H1 (cell line): ENCODE results near the gene PLBD2. TPM values are rescaled to one million over a fixed set of nuclear protein-coding genes. Genes with fewer than 3 reads are reported as not detected.

ENCODE experiments used
- CTCF ChIA-PET: fragments of 300-600 bp; sonication (Branson Sonifier 250); formaldehyde crosslinking; loops from one replicate; lab custom pipeline; 2021; ENCODE audit not compliant: partially characterized antibody; lab: Charles Lee
- POLR2A ChIA-PET: fragments of 300-600 bp; sonication (Branson Sonifier 250); formaldehyde crosslinking; loops from one replicate; lab custom pipeline; 2021; ENCODE audit warnings: inconsistent platforms; ENCODE audit not compliant: partially characterized antibody; lab: Charles Lee
- DNase-seq, 2 experiments: peaks; one replicate each; pipeline versions ENCODE4 v3.0.0 to v3.0.0-alpha.2; 2010 to 2022; ENCODE audit warnings: low spot score in 2 of 2, low read depth in 1 of 2, mixed read lengths in 1 of 2
- FAIRE-seq: peaks from 2 replicates; lab custom pipeline; 2011; peaks lifted over from hg19 to GRCh38; lab: Jason Lieb, UNC
- H2AFZ ChIP-seq: 2 replicates; pipeline ENCODE4 v1.8.1; 2012; ENCODE audit warnings: low read length, inconsistent platforms
- H2AK5ac ChIP-seq: 2 replicates; pipeline ENCODE4 v1.6.1; 2013; ENCODE audit warnings: low read depth, low read length
- H2BK120ac ChIP-seq: replicated peaks from 2 replicates; pipeline ENCODE3; 2013; ENCODE audit warnings: low read depth, low read length, inconsistent platforms
- H2BK12ac ChIP-seq: 2 replicates; pipeline ENCODE4 v1.6.1; 2013; ENCODE audit warnings: low read depth, low read length
- H2BK15ac ChIP-seq: 2 replicates; pipeline ENCODE4 v1.6.1; 2013; ENCODE audit warnings: low read length
- H2BK20ac ChIP-seq: 2 replicates; pipeline ENCODE4 v1.6.1; 2013; ENCODE audit warnings: low read length
- H2BK5ac ChIP-seq: 2 replicates; pipeline ENCODE4 v1.6.1; 2013; ENCODE audit warnings: low read depth, low read length
- H3K14ac ChIP-seq: 2 replicates; pipeline ENCODE4 v1.6.1; 2013; ENCODE audit warnings: inconsistent platforms; ENCODE audit not compliant: insufficient read length
- H3K18ac ChIP-seq: 2 replicates; pipeline ENCODE4 v1.6.1; 2013; ENCODE audit warnings: low read length; ENCODE audit errors: extremely low read depth
- H3K23ac ChIP-seq: 2 replicates; pipeline ENCODE4 v1.6.1; 2013; ENCODE audit warnings: inconsistent platforms; ENCODE audit not compliant: insufficient read length
- H3K23me2 ChIP-seq: 2 replicates; pipeline ENCODE4 v1.6.1; 2013; ENCODE audit warnings: low read depth, low read length
- H3K27ac ChIP-seq: 2 replicates; pipeline ENCODE4 v1.6.1; 2011; ENCODE audit warnings: low read depth, low read length, inconsistent platforms
- H3K27me3 ChIP-seq, 4 experiments: replicated peaks in 1 of 4; 1 replicate in 1 of 4; 2 replicates in 3 of 4; pipeline versions ENCODE4 v1.6.1 to v1.8.1; 2011 to 2013; ENCODE audit warnings: low read length in 3 of 4, mild to moderate bottlenecking in 3 of 4, inconsistent platforms in 2 of 4, mixed read lengths in 2 of 4, moderate library complexity in 1 of 4; ENCODE audit not compliant: control insufficient read depth in 3 of 4, insufficient read depth in 3 of 4; ENCODE audit errors: extremely low read depth in 1 of 4
- H3K36me3 ChIP-seq, 4 experiments: 2 replicates each; pipeline versions ENCODE4 v1.6.1 to v1.8.1; 2011 to 2013; ENCODE audit warnings: mild to moderate bottlenecking in 4 of 4, low read length in 3 of 4, moderate library complexity in 2 of 4, control low read depth in 1 of 4, inconsistent platforms in 1 of 4; ENCODE audit not compliant: insufficient read depth in 4 of 4, control insufficient read depth in 2 of 4
- H3K4ac ChIP-seq: replicated peaks from 2 replicates; pipeline ENCODE3; 2013; ENCODE audit warnings: low read length, low read depth, mixed read lengths, inconsistent platforms; ENCODE audit not compliant: insufficient read length
- H3K4me1 ChIP-seq, 4 experiments: replicated peaks in 1 of 4; 1 replicate in 1 of 4; 2 replicates in 3 of 4; pipeline versions ENCODE4 v1.6.1 to v1.8.1; 2011 to 2013; ENCODE audit warnings: low read length in 3 of 4, inconsistent platforms in 2 of 4, mixed read lengths in 1 of 4; ENCODE audit not compliant: insufficient read depth in 4 of 4, control insufficient read depth in 3 of 4
- H3K4me2 ChIP-seq, 2 experiments: 2 replicates each; pipeline versions ENCODE4 v1.6.1 to v1.8.1; 2011 to 2013; ENCODE audit warnings: low read depth in 2 of 2, low read length in 2 of 2, control low read depth in 1 of 2, inconsistent platforms in 1 of 2, mild to moderate bottlenecking in 1 of 2; ENCODE audit not compliant: insufficient read depth in 1 of 2
- H3K4me3 ChIP-seq, 4 experiments: fragments of 200-600, 300-600 bp in 1 of 4; sonication (generic), shearing (Covaris generic), sonication (Bioruptor Twin) in 1 of 4; 2 replicates each; pipeline versions ENCODE4 v1.5.1 to v1.8.1; 2011 to 2016; ENCODE audit warnings: low read length in 4 of 4, low read depth in 3 of 4, control low read depth in 2 of 4, inconsistent platforms in 2 of 4, mild to moderate bottlenecking in 2 of 4, mixed read lengths in 1 of 4, moderate library complexity in 1 of 4; ENCODE audit not compliant: insufficient read depth in 2 of 4; ENCODE audit errors: extremely low read depth in 1 of 4
- H3K56ac ChIP-seq: replicated peaks from 2 replicates; pipeline ENCODE3; 2013; ENCODE audit warnings: low read depth, mild to moderate bottlenecking, mixed read lengths, low read length, inconsistent platforms; ENCODE audit not compliant: insufficient read length
- H3K79me1 ChIP-seq: 2 replicates; pipeline ENCODE4 v1.6.1; 2013; ENCODE audit warnings: low read depth, low read length, control low read depth
- H3K79me2 ChIP-seq, 2 experiments: 2 replicates each; pipeline versions ENCODE4 v1.6.1 to v1.8.1; 2012 to 2013; ENCODE audit warnings: low read length in 2 of 2, mild to moderate bottlenecking in 2 of 2, inconsistent platforms in 1 of 2; ENCODE audit not compliant: insufficient read depth in 2 of 2, control insufficient read depth in 1 of 2
- H3K9ac ChIP-seq, 4 experiments: replicated peaks in 1 of 4; 1 replicate in 1 of 4; 2 replicates in 3 of 4; pipeline versions ENCODE4 v1.6.1 to v1.8.1; 2011 to 2013; ENCODE audit warnings: low read depth in 3 of 4, low read length in 3 of 4, control low read depth in 2 of 4, mild to moderate bottlenecking in 2 of 4, moderate library complexity in 2 of 4, inconsistent platforms in 1 of 4; ENCODE audit errors: extremely low read depth in 1 of 4
- H3K9me3 ChIP-seq, 2 experiments: 2 replicates each; pipeline versions ENCODE4 v1.6.1 to v1.8.1; 2012 to 2013; ENCODE audit warnings: mild to moderate bottlenecking in 2 of 2, moderate library complexity in 2 of 2, control low read depth in 1 of 2, inconsistent platforms in 1 of 2, low read depth in 1 of 2, low read length in 1 of 2, mixed read lengths in 1 of 2; ENCODE audit not compliant: insufficient read depth in 2 of 2
- H4K20me1 ChIP-seq, 2 experiments: replicated peaks in 1 of 2; 2 replicates each; pipeline versions ENCODE3 to v1.8.1; 2011 to 2013; ENCODE audit warnings: inconsistent platforms in 2 of 2, low read length in 2 of 2, mild to moderate bottlenecking in 1 of 2; ENCODE audit not compliant: insufficient read depth in 2 of 2, control insufficient read depth in 1 of 2
- H4K5ac ChIP-seq: 2 replicates; pipeline ENCODE4 v1.6.1; 2013; ENCODE audit warnings: low read length, low read depth, mixed read lengths, inconsistent platforms; ENCODE audit not compliant: insufficient read length
- H4K8ac ChIP-seq: 2 replicates; pipeline ENCODE4 v1.8.0; 2013; ENCODE audit warnings: mild to moderate bottlenecking, moderate library complexity, low read length, inconsistent platforms; ENCODE audit not compliant: insufficient read depth; ENCODE audit errors: extremely low read depth
- H4K91ac ChIP-seq: replicated peaks from 2 replicates; pipeline ENCODE3; 2013; ENCODE audit warnings: low read length, mixed read lengths, inconsistent platforms; ENCODE audit not compliant: insufficient read length
- BACH1 ChIP-seq: IDR thresholded peaks from 2 replicates; pipeline ENCODE4 v1.6.1; 2012; ENCODE audit warnings: low read length, improper control_type of control experiment
- CHD1 ChIP-seq: IDR thresholded peaks from 2 replicates; pipeline ENCODE4 v1.6.1; 2012; ENCODE audit warnings: low read depth, low read length, improper control_type of control experiment
- EP300 ChIP-seq, 2 experiments: IDR thresholded peaks; 1 replicate in 1 of 2; 2 replicates in 1 of 2; pipeline ENCODE4 v1.6.1; 2011 to 2012; ENCODE audit warnings: low read depth in 2 of 2, low read length in 2 of 2, mild to moderate bottlenecking in 2 of 2, borderline replicate concordance in 1 of 2, inconsistent platforms in 1 of 2, moderate library complexity in 1 of 2
- GABPA ChIP-seq: IDR thresholded peaks from 2 replicates; pipeline ENCODE4 v1.6.1; 2011; ENCODE audit warnings: mild to moderate bottlenecking, low read length, moderate library complexity, borderline replicate concordance; ENCODE audit not compliant: insufficient read depth
- MAX ChIP-seq: IDR thresholded peaks from 2 replicates; pipeline ENCODE4 v1.6.1; 2012; ENCODE audit warnings: inconsistent platforms
- PHF8 ChIP-seq: fragments of 200-600 bp; sonication (generic); conservative IDR thresholded peaks from 2 replicates; pipeline ENCODE4 v1.7.1; 2012; ENCODE audit warnings: low read depth, mild to moderate bottlenecking, inconsistent platforms, low read length, moderate library complexity
- POLR2AphosphoS5 ChIP-seq: IDR thresholded peaks from 2 replicates; pipeline ENCODE4 v1.6.1; 2011; ENCODE audit warnings: low read depth, low read length
- SP4 ChIP-seq: IDR thresholded peaks from 2 replicates; pipeline ENCODE4 v1.6.1; 2012; ENCODE audit warnings: low read length, inconsistent platforms
- TAF7 ChIP-seq: optimal IDR thresholded peaks from 2 replicates; pipeline ENCODE3; 2011; ENCODE audit warnings: low read depth, mild to moderate bottlenecking, inconsistent platforms, low read length, moderate library complexity, borderline replicate concordance
- WGBS, 2 experiments: shearing (Covaris generic) in 1 of 2; methylation state at CpG; one replicate each; pipeline versions ENCODE4 v1.1.6 to v1.1.7; 2013 to 2015; ENCODE audit warnings: low lambda C conversion rate in 2 of 2, mixed read lengths in 2 of 2, inconsistent platforms in 1 of 2, low coverage in 1 of 2, missing lambda C conversion rate in 1 of 2; ENCODE audit not compliant: insufficient replicate concordance in 2 of 2, insufficient coverage in 1 of 2, insufficient read length in 1 of 2; ENCODE audit errors: extremely low coverage in 1 of 2, missing lambda C conversion rate in 1 of 2; 5-methylcytosine and 5-hydroxymethylcytosine counted together
- polyA plus RNA-seq, 7 experiments: library from polyadenylated mRNA; depleted of rRNA in 3 of 7; stranded (reverse) in 5 of 7; unstranded in 2 of 7; fragments of >200 nt in 5 of 7; fragments of 200-250 nt in 2 of 7; gene quantifications; 1 replicate in 5 of 7; 2 replicates in 1 of 7; 4 replicates in 1 of 7; pipeline versions ENCODE4 v1.2.1 to v1.2.3, GENCODE V29; 2011 to 2013; ENCODE audit warnings: missing spikeins in 2 of 7, mixed read lengths in 2 of 7
- total RNA-seq: library from RNA; stranded (reverse); fragmentation: NEBNext Ultra II Directional; extraction: Animal tissue kit (Norgen Biotek cat#: 25700); gene quantifications from 2 replicates; pipeline ENCODE4 v1.2.1, GENCODE V29; 2021

PLBD2 gene
- total and polyA plus RNA-seq, 2 of the 8 experiments (the other 6 are each of a cell fraction or from before 2014, with no cell fraction given): 16.8 to 33.5 TPM

GRCh38 chr12:113326775-113327395, 31.5 kb upstream of the PLBD2 start:
- Histone ChIP-seq H3K18ac (no peak overlapping the region), H3K4ac (no peak overlapping the region), H3K9ac (no peak overlapping the region), H2BK120ac (no peak overlapping the region), H3K27ac (no peak overlapping the region), H3K4me1 (0 out of 7 replicates have a peak, but pooled peaks cover 0 to 2% (median 0%) of the 10 kb centered on the region in 4 experiments), H3K4me3 (no peak overlapping the region), H4K8ac (no peak overlapping the region), H4K20me1 (peaks cover 0 to 1% of the 10 kb centered on the region in 2 experiments), H3K23me2 (no peaks in the 10 kb centered on the region), H3K56ac (no peak overlapping the region), H2BK5ac (no peak overlapping the region), H2BK20ac (no peak overlapping the region), H3K27me3 (no peaks in the 10 kb centered on the region), H3K9me3 (no peaks in the 10 kb centered on the region), H3K79me2 (no peaks in the 10 kb centered on the region), H4K5ac (no peak overlapping the region), H3K14ac (no peak overlapping the region), H4K91ac (no peak overlapping the region), H3K36me3 (no peaks in the 10 kb centered on the region), H3K79me1 (no peaks in the 10 kb centered on the region), H2BK12ac (no peak overlapping the region), H2AFZ (no peak overlapping the region), H3K23ac (no peak overlapping the region), H3K4me2 (no peak overlapping the region), H2AK5ac (no peak overlapping the region), H2BK15ac (no peak overlapping the region)
- FAIRE-seq (no peak), DNase-seq (no peak)
- no peak for TF ChIP-seq GABPA
- TF ChIP-seq MAX: no peak
- TF ChIP-seq POLR2AphosphoS5: no peak
- TF ChIP-seq EP300 (IDR thresholded peaks at IDR 0.05; ENCODE audit: borderline replicate concordance in 1 of 2, low read depth in 2 of 2, low read length in 2 of 2): no peak
- no peak for TF ChIP-seq PHF8
- no peak for TF ChIP-seq BACH1
- TF ChIP-seq CHD1: no peak
- no peak for TF ChIP-seq TAF7
- no peak for TF ChIP-seq SP4
- POLR2A ChIA-PET: interaction anchor here (0.9 to 1.2 kb wide), 2 partner anchors 10 to 127 kb away, joined by 3 read pairs; no protein-coding TSS in a partner anchor
- CTCF ChIA-PET: interaction anchor here (0.7 to 1.9 kb wide), 10 partner anchors 8 to 221 kb away, joined by 3 to 6 read pairs (median 4); partner anchors contain the start of gene SLC8B1
- WGBS, 2 experiments: 97% methylated on average over 4 of the region's 4 CpGs; no CpG with 5 or more reads in 1 of the 2 experiments
